ENCODE results near the gene KLHDC2.
"Not testable (repeated sequence)": the region's sequence is repeated elsewhere in the genome, so short reads cannot be mapped to it uniquely, and the experiment has no call there.

The KLHDC2 gene, protein sequence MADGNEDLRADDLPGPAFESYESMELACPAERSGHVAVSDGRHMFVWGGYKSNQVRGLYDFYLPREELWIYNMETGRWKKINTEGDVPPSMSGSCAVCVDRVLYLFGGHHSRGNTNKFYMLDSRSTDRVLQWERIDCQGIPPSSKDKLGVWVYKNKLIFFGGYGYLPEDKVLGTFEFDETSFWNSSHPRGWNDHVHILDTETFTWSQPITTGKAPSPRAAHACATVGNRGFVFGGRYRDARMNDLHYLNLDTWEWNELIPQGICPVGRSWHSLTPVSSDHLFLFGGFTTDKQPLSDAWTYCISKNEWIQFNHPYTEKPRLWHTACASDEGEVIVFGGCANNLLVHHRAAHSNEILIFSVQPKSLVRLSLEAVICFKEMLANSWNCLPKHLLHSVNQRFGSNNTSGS

DNA sequence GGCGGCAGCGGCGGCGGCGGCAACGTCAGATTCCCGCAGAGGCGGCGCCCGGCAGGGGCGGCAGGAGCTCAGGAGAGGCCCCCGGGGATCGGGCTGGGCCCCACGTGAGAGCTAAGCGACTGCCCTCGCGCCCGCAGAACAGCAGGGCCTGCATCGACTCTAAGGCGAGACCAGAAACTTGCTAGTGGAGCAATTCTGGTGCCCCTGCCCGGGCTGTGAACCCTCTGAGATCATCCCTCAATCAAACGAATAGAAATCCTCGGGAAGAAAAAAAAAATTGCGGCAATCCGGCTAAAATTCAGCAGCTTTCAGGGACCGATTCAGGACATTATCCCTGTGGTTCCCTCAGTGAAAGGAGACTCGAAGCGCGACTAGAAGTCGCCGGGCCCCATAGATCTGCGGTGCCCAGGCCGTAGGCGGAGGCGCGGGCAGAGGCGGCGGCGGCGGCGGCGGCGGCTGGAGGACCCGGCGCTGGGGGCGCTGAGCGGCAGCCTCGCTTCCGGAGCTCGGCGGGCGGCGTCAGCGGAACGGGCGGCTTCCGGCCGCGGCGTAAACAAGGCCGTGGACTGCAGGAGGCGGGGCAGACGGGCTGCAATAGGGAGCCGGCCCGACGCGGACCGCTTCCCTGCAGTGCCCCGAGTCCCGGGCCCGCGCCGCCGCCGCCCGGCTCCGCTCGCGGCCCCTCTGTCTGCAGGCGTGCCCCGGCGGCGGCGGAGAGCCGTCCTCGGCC lies at the start of gene KLHDC2:
Gene KLHDC2 (plus strand): TSS at position 583 of the 730 bp plus-strand sequence. CDS start 316 bp downstream, outside the sequence.
- peak; percentile 89 to 94 (median 94) for DNase-seq

DNA sequence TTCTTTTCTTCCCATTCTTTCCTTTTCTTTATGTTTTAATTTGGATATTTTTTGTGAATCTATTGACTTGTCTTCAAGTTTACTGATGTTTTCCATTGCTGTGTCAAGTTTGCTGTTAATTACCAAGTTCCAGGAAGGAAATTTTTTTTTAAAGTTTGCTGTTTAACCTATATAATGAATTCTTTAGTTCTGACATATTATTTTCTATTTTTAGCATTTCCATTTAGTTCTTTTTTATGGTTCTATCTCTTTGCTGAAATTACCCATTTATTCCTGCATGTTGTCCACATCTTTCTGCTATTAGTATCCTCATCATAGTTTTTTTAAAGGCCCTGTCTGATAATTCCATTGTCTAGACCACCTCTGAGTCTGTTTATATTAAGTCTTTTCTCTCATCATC lies 47.2 kb upstream of the KLHDC2 start:
- no peak for DNase-seq

DNA sequence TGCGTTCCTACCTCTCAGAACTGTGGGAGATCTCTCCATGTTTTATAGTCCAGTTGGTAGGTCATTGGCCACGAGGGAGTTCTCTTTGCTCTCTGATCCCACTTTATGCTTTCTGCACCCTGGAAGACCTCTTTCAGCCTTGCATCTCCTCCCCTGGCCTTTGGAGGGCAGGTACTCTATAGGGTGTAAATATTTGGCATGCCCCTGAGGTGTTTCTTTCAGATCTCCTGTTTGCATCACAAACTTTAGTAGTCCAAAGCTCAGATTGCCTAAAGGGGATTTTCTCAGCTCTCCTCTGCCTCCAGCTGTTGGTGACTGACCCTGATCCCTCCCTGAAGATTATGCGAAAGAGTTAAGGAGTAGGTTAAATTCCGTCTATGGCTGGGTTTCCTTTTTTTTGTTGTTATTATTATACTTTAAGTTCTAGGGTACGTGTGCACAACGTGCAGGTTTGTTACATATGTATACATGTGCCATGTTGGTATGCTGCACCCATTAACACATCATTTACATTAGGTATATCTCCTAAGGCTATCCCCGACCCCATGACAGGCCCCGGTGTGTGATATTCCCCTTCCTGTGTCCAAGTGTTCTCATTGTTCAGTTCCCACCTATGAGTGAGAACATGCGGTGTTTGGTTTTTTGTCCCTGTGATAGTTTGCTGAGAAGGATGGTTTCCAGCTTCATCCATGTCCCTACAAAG lies 46.1 kb upstream of the KLHDC2 start:
- DNase-seq = not testable (repeated sequence)

DNA sequence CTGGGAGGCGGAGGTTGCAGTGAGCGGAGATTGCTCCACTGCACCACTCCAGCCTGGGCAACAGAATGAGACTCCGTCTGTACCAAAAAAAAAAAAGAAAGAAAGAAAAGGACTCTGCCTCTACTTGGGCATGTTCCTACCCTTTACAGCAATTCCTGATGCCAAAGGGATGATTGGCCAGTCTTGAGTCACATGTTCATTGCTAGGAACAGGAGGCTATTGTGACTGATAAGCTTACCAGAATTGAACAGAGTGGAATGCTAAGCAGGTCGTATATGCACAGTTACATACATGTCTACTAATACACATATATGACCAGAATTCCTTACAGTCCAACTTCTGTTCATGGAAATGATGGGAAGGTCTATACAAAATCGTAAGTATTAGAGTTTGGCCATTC lies 40.8 kb upstream of the KLHDC2 start:
- DNase-seq = no peak

DNA sequence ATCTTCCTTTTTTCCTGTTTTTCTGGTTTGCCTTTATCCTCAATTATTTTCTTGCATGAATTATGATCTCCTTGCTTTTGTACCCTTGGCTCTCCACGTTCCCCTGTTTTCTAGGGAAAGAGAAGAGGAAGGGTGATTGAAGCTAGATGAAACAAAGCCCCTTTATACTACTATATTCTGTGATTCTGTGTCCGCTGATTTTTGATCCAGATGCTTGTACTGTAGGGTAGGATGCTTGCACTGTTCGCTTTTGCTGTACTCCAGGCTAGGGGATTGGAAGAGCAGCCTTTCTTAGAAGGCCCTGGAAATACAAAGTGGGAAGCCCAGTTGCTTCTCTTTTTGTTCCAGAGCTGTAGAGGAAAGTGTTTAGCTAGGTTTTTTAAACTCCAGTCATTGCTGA lies 35.1 kb upstream of the KLHDC2 start:
- no peak for DNase-seq

DNA sequence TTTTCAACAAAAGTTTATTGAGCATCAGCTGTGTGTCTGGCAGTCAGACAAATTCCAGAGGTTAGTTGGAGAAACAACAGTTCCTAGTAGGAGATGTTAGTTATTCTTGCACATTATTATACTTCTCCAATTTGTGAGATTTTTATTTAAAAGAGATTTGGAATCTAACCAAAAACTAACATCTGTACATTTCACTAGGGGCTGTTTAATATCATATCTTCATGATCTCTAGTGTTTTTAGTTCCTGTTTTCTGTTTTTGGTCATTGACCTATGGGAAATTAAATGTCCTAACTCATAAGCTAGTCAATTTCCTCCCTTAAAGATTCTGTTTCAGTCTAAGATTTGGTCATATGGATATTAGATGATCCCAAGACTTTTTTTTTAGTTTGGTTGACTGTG lies 34.1 kb upstream of the KLHDC2 start:
- DNase-seq = no peak

DNA sequence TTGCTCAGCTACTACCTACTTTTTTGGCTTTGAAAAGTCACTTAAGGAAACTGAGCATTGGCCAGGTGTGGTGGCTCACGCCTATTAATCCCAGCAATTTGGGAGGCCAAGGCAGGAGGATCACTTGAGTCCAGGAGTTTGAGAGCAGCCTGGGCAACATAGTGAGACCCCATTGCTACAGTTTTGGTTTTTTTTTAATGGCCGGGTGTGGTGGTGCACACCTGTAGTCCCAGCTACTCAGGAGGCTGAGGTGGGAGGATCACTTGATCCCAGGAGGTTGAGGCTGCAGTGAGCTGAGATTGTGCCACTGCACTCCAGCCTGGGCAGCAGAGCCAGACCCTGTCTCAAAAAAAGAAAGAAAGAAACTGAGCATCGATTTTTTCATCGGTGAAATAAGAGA lies 32.3 kb upstream of the KLHDC2 start:
- DNase-seq = not testable (repeated sequence)

DNA sequence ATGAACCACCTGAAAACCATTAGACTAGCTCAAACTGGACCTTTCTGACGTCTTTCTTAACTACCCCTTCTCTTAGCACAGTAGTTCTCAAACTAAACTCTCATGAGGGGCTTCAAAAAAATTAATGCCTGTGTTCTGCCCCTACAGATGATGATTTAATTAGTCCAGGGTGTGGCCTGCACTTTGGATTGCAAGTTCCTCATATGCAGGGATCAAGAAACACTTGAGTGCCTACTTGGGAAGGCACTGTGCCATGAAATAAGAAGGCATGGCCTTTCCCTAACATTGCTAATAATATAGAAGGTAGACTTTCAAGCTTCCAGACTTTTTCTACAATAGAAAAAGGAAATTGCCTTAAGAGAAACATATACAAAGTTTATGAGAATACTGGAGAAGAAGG lies 22.8 kb upstream of the KLHDC2 start:
- DNase-seq = peak in 1 of 3 experiments; percentile 8

DNA sequence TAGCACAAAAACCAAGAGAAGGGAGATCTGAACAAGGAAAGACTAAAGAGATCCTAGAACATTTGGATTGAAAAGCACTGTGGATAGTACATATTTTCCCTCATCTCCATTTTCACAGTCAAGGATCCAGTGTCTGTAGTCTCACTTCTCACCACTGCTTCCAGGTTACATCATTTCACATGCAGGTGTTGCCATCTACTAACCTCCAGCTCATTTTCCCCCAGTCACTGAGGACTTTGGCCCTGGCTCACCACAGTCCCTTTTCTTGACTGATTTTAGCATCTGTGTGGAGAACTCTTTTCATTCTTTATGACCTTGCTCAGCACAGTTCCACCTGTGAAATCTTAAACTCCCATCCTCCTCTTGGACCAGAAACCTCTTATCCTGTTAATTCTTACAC lies 21.5 kb upstream of the KLHDC2 start:
- not testable (repeated sequence) for DNase-seq

DNA sequence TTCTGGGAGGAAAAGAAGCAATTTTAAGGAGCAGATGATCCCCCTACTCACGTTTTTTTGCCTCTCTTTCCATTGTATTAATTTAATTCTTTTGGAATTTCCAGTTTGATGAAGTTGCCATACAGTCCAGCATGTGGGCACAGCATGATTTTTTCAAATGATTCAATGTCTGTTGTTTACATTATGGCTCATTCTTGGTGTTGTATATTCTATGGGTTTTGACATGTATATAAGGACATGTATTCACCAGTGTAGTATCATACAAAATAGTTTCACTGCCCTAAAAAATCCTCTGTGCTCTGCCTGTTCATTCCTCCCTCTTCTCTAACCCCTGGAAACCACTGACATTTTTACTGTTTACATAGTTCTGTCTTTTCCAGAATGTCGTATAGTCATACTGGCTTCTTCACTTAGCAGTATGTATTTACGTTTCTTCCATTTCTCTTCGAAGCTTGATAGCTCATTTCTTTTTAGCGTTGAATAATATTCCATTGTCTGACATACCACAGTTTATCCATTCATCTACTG lies 13.3 kb upstream of the KLHDC2 start:
- DNase-seq = no peak

DNA sequence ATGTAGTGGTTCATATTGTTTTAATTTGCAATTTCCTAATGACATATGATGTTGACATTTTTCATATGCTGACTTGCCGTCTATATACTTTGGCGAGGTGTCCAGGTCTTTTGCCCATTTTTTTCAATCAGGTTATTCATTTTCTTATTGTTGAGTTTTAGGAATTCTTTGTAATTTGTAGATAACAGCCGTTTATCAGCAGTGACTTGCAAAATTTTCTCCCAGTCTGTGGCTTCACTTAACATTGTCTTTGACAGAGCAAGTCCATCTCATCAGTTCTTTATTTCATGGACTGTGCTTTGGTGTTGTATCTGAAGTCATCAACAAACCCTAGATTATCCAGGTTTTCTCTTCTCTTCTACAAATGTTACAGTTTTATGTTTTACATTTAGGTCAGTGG lies 12.6 kb upstream of the KLHDC2 start:
- DNase-seq = no peak

DNA sequence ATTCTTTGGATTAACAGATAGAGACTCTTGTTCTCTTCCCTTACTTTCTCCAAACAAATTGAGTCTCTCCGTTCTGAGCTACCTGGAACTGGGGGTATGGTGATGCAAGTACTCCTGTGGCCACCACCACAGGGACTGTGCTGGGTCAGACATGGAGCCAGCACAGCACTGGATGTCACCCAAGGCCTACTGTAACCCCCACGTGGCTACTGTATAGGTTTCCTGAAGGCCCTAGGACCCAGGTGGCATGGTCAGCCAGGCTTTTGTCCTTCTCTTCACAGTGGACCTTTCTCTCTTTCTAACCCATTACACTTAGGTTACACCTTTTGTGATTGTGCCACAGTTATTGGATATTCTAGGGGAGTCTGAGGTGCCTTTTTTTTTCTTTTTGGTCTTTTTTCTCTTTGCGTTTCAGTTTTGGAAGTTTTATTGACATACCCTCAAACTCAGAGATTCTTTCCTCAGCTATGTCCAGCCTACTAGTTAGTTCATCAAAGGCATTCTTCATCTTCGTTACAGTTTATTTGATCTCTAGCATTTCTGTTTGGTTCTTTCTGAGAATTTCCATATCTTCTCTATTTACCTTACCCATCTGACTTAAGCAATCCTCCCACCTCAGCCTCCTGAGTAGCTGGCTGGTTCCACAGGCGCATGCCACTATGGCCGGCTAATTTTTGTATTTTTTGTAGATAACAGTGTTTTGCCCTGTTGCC lies 6.0 kb upstream of the KLHDC2 start:
- DNase-seq = no peak

DNA sequence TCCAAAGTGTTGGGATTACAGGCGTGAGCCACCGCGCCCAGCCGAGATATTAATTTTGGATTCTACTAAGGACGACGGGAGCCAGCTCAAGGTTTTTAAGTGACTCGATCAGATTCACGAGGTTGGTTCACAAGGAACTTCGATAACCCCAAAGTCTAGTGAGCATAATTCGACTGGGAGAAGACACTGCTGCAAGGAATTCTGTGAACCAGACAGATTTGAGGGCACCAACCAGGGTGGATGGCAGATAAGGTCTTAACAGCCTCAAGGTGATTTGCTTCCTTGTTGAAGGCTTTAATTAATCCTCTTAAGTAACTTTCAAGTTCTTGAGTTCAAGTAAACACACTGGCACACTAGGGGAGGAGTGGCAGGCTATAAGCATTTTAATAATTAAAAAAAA lies 1.1 kb upstream of the KLHDC2 start:
- peak in 2 of 3 experiments; percentile 38 to 58 for DNase-seq

DNA sequence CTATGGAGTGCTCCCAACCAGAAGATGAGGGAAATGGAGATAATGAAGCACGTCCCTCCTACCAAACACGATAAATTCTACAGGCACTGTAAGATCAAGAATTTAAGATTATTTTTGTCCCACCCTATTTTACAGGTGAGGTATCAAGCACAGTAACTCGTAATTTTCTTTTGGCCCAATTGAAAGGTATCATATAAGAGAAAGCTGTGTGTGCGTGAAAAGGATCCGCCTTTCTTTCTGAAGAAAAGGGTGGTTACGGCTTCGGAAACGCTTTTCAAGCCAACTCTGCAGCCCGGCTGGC lies 733 bp upstream of the KLHDC2 start:
- no peak for DNase-seq

DNA sequence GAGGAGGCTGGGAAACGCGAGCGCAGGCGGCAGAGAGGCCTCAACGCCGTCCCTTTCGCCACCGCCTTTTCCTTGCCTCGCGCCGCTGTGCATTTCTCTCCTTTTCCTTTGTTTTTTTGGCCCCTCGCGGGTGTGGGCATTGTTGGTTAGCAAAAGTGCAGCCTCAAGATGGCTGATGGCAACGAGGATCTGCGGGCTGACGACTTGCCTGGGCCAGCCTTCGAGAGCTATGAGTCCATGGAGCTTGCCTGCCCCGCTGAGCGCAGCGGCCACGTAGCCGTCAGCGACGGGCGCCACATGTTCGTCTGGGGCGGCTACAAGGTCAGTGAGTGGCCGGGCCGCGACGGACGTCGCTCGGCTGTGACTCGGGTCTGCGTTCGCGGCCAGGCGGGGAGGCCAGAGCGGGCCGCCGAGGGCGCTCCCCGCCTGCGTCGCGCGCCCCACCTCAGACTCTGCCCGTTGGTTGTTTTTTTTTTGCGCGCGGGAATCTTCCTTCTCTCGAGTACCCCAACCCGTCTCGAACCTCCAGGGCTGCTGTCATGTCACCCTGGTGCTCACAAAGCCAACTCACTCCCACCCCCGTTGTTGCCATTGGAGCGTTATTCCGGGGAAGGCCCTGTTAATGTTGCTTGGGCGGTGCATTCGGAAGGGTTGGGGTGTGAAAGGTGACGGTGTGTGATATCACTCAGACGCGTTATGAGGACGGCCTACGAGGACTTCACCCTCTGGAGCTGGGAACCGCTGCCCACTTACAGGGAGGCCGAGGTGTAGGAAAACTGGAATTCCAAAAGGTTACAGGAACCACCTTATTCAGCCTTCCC lies 558 bp downstream of the KLHDC2 start:
- DNase-seq = peak; percentile 50 to 89 (median 85)

DNA sequence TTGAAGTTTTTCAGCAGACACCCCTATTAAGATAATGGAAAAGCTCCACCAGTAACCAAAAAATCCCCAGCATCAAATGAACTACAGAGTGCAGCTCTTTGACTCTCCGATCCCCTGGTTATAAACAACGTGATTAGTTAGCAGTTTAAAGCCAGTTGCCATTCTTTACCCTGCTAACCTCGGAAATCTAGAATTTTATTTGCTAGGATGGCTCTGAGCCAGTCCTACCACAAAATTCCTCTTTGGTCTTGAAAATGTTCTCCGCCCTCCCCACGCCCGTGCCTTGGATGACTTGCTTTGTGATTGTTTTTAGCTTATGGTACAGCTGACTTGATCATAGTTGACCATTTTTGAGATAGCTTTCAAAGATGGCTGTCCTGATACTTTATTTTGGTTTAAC lies 1.2 kb downstream of the KLHDC2 start:
- DNase-seq = no peak

DNA sequence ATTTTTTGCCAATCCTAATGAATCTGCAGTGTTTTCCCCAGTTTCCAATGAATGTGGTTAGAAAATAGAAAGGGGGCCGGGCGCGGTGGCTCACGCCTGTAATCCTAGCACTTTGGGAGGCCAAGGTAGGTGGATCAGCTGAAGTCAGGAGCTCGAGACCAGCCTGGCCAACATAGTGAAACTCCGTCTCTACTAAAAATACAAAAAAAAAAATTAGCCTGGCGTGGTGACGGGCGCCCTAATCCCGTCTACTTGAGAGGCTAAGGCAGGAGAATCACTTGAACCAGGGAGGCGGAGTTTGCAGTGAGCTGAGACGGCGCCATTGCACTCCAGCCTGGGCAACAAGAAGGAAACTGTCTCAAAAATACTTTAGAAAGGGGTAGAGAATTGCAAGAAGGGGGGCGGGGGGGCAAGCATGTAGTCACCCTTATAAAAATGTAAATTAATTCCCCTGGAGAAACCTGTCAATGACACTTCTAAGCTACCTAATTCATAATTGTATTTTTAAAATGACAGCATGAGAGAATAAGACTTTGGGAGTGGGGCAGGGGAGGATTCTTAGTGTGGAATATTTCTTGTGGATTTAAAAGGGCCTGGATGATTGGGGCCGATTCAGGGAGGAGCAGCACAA lies 1.7 kb downstream of the KLHDC2 start:
- peak in 2 of 3 experiments; percentile 25 to 54 for DNase-seq

DNA sequence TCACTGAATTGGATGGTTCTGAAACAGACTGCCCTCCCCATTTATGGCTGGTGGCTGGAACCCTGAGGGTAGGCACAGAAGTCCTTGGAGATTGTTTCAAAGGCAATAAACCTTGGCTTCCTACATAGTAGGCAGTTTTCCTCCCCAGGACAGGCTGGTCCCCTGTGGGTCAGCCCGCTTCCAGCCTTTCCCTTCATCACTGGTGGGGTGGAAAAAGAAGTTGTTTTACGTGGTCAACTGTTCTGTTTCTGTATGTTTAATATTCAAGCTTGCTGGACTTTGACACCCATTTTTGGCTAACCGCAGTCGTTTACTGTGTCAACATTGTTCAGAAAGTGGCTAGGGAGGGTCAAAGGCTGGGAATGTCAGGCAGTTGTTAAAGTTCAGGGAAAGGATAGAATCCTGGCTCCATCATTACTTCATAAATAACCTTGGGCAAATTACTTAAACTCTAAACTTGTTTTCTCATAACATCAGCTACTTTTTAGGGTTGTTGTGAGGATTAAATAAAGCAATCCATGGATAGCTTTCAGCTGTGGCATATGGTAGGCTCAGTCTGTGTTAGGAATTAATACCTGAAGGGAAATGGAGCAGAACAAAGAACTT lies 2.4 kb downstream of the KLHDC2 start:
- DNase-seq = no peak

DNA sequence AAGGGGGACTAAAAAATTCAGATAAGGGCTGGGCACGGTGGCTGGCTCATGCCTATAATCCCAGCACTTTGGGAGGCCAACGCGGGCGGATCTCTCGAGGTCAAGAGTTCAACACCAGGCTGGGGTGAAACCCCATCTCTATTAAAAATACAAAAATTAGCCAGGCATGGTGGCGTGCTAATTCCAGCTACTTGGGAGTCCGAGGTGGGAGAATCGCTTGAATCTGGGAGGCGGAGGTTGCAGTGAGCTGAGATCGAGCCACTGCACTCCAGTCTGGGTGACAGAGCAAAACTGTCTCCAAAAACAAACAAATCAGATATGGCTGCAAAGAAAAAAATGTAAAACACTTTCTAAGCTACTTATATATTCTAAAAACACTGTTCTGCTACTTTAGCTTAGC lies 3.7 kb downstream of the KLHDC2 start:
- DNase-seq = not testable (repeated sequence)

DNA sequence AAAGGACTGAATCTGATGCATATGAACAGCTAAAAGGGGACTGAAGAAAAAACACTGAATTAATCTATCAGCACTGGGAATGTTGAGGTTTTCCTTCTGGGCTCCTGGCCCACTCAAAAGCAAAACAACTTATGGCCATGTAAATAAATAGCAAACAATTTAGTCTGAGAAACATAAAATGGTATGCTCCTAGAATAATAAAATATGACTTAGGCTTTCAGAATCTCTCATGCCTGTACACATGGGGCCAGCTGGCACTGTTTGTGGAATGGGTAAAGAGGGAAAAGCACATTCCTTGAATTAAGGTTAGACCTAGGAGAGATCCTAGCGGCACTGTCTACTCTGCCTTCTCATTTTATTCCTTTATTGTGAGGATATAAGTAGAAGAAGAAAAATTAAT lies 6.2 kb downstream of the KLHDC2 start:
- no peak for DNase-seq

DNA sequence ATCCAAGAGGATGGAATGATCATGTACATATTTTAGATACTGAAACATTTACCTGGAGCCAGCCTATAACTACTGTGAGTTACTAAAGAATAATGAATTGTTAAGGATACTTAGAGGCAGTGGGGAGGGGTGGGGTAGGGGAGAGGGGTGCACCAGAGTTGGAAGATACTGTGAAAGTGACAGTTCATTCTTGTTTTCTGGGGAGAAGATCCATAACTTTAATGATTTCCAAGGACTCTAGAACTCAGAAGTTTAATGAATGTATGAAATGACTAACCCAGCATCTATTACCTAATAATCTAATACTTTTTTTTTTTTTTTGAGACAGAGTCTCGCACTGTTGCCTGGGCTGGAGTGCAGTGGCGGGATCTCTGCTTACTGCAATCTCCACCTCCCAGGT lies 10.5 kb downstream of the KLHDC2 start:
- no peak for DNase-seq

All from NCI-H1417 (cell line).